Right renal cortex interstitium (tissue), 3 donors: ENCODE measurements around the gene SYTL2. TPM values are rescaled to one million over a fixed set of nuclear protein-coding genes. Genes with fewer than 3 reads are reported as not detected.

Experiments
- DNase-seq, 3 donors: peaks; one replicate each; pipeline ENCODE4 v3.0.0-alpha.2; 2013; ENCODE audit warnings: low read depth in 3 of 3, low spot score in 2 of 3
- polyA plus RNA-seq, 3 donors: library from polyadenylated mRNA; unstranded; fragments of 120-200 nt; gene quantifications; one replicate each; pipeline ENCODE4 v1.2.1, GENCODE V29; 2013; ENCODE audit not compliant: insufficient read length in 3 of 3

Gene SYTL2
- polyA plus RNA-seq, 3 donors = 69.4 to 76.6 (median 69.6) TPM

DNA sequence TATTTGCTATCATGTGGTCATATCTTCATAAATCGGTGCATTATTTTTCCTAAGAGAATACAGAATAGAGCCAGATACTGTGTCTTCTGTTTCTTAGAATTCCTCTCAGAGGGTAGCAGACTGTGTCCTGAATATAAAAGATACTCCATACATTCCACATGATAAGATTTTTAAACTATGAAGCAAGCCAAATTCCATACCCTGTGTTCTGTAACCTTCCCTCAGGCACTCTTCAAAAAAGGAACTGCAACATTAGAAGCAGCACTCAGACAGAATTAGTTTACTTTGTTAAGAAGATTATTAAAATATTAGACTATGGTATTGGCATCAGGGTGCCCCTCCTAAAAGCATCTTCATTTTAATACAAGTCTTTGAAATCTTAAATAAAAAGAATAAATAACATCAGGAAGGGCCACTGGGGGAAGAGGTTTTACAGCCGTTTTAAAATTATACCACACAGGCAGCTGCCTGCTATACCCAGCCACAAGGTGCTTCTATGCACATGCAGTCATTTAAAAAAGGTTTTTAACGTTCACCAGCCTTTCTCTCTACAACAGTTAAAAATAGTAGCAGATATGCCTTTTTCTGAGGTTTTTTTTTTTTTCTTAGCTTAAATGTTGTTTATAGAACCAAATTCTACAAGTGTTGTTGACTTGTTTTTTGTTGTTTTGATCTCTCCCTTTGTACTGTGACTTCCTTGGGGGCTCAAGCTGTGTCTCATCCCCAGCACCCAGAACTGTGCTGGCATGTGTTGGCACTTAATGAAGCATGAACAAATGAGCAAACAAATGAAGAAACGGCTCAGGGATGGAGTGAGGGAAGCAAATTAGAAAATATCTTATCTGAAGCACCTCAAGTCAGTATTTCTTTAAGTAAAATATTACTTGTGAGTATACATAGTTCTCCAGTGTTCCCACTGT is 70.2 kb downstream of the SYTL2 start:
- DNase-seq = no peak

GRCh38 chr11:85737738-85738137 is 73.2 kb downstream of the SYTL2 start:
- no peak for DNase-seq

- DNase-seq = no peak
Measured at GRCh38 chr11:85735876-85736460, 75.0 kb downstream of the SYTL2 start.

GRCh38 chr11:85732965-85733364 is 78.0 kb downstream of the SYTL2 start:
- DNase-seq = no peak

DNA sequence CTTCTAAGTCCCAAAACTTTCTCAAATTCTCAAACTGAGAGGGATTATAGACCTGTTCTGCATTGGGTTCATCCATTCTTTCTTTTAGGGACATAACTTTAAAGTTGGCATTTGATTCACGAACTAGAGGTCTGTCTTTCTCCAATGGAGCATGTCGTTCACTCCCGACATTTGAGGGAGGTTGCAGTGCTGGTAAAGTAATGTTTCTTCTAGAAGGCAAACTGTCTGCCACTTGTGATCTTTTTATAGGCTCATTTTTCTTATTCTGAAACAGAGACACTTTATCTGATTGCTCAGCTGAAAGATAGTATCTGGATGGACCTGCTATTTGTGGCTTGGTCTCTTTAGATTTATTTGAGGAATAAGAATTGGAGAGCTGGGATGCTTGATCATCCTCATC is 84.6 kb downstream of the SYTL2 start:
- DNase-seq = no peak

DNA sequence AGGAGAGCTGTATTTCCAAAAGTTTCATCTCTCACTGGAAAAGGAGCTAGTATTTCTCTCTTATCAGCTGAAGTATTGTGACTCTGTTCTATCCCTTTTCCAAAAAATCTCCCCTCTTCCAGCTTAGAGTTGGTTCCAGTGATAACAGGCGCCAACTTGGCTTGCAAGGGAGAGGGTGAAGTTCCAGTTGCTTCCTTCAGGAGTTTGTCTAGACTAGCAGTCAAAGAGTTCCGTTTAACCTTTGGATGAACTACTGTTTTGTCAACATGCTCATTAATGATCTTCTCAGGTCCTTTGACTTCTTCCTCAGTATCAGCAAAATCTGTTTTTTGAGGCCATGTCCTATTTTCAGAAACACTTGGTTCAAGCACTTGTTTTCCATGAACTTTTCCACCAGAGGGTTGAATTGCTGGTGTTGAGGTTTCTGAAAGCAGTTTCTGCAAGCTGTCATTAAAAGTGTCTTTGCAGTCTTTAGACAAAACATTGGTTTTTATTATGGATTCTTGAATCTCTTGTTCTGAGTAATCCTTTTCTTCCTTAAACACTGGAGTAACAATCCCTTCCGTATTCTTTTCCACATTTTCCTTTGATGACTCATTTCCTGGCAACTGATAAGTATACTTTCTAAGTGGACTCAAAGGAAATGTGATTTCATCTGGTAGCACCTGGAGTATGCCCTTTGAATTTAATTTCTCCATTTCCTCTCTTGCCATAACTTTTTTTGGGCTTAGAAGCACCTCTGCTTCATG is 85.3 kb downstream of the SYTL2 start:
- no peak for DNase-seq

GRCh38 chr11:85724748-85725465 is 86.0 kb downstream of the SYTL2 start:
- DNase-seq = no peak

DNA sequence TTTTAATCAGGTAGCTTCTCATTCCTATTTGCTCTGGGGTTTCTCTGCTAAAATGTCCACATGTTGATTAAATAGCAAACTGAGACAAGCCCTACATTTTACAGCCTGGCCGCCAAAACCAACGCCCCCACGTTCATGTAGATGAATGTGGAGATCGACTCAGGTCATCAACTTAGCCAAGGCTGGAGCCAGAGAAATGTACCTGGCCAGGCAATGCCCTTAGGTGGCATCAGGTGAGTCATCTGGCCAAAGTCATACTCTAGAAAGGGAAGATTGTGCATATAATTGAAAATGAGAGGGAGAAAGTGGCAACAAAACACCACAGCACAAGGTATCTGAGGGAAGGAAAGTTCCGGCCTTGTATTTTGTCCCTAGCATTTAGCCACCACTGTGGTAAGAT is 87.9 kb downstream of the SYTL2 start:
- DNase-seq = no peak

DNA sequence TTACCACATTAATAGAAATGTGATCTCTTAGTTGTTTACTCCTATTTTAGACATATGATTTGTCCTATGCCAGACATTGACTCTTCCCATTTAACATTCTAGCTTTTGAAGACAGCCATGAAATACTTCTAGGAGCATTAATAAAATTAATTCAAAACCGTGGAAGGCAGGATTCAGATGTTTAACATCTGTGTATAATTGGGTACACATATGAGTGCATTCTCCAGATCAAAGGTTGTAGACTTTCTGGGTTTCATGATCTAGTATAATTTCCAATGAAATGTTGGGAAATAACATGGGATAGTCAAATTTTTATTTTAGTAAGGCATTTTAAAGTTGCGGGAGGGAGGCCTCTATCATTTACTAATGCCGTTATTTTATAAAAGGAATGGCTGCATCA is 89.8 kb downstream of the SYTL2 start:
- DNase-seq = no peak

- no peak for DNase-seq
Measured at GRCh38 chr11:85718991-85719807, 91.7 kb downstream of the SYTL2 start.

GRCh38 chr11:85718126-85718943 is 92.6 kb downstream of the SYTL2 start:
- DNase-seq = no peak

GRCh38 chr11:85717429-85717828 is 93.5 kb downstream of the SYTL2 start:
- no peak for DNase-seq

DNA sequence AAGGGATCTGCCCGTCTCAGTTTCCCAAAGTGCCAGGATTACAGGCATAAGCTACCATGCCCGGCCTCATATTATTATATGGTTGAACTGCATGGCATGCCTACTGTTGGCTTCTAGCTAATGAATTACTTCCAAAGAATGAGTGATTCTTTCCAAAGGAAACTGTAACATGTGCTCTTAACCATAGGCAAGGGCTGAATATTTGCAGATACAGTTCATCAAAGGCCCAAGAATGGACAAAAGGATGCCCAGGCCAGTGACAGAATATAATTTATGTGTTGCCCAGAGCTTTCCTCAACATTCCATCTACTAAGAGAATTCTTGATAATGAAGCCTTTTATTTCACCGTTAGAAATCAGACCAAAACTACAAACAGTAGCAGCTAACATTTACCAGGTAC is 98.0 kb downstream of the SYTL2 start:
- no peak for DNase-seq

DNA sequence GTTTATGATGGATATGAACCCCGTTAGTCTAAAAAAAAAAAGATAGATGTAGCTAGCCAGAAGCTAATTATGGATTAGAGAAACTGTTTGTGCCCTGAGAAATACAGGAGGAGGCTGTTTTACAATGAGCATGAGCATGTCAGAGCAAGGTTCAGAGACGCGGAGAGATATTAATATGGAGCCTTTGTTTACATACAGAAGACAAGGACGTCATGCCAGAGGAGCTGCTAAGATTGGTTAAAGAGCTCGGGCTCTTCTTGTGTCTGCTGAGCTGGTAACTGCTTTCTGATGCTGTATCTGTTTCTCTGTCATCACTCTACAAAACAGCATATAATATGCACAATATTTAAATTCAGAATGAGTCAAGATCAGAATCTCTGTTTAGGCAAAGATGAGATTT is 100.0 kb downstream of the SYTL2 start:
- no peak for DNase-seq

DNA sequence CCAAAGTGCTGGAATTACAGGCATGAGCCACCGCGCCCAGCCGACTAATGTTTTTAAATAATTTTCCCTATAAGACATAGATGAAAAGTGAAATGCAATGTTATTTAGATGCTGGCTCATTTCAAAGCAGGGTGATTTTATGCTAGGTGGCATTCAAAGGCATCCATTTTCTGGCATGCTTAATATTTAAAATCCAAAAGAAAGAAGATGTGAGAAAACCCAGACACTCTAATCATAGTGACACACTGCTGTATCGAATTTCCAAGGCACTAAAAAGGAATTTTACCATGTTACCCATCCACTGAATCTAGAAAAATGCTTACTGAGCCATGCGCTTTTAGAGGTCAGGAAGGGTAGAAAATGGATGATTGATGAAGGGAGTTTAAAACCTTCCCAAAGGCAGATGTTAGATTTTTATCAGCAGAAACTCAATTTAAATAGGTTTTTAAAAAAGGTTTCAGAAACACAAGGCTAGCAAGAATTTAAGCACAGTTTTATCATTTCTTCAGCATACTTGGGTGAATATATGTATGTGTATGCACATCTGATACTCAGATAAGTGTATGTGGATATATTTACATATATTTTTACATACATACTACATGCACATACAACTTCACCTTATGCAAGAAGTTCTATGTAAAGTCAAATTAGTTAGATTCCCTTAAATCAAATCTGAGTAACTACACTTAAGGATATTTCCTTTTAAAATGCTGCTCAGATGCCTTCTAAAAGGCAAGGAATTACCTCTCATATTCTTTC is 100.8 kb downstream of the SYTL2 start:
- DNase-seq = no peak

GRCh38 chr11:85705800-85706199 is 105.1 kb downstream of the SYTL2 start:
- DNase-seq = no peak

DNA sequence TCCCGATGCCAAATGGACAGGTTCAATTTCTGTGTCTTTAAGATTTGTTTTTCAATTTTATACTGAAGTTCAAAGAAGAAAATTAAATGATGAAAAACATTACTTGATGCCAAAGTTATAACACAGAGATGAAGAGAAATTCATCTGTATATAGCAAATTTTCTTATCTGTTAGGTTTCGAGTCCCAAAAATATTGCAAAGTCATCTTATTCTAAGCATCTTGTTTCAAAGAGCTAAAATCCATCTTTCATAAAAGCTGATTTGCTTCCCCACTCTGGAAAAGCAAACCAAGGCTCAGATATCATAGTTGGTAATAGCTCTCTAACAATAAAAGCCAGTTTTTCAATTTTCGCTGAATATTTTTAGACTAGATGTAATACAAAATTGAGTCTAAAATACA is 106.0 kb downstream of the SYTL2 start:
- no peak for DNase-seq

DNA sequence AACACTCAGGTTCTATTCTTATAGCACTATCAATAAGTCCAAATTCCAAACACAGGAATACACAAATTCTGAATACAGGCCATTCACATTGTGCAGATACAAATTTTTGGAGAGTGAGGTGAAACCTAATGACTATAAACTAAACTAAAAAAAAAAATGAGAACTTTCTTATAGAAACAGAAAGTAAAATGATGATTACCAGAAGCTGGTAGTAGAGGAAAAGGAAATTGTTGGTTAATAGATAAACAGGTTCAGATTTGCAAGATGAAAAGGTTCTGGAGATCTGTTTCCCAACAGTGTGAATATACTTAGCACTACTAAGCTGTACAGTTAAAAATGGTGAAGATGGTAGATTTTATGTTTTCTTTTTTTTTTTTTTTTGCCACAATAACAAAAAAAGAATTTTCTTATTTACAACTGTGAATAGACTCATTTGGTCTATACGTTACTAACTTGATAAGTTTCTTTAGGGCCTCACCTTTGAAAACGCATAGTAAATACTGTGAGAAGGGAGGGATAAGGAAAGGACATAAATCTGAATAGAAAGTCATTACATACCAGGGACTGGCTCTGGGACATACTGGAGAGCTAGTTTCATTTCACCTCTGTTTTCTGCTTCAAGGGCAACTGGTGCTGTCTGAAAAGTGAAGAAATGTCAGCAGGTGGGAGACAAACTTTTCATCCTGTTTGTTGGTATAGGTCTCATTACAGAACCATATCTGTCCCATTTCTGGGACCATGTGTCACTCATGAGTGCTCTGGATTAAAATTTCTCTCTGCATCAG is 110.8 kb downstream of the SYTL2 start:
- no peak for DNase-seq
